ENCODE measurements around the gene ABITRAM. TPM values are rescaled to one million over a fixed set of nuclear protein-coding genes. Genes with fewer than 3 reads are reported as not detected.

Gene ABITRAM
- polyA plus RNA-seq, 4 donors, result 25.3 to 37.7 (median 29.4) TPM

DNA sequence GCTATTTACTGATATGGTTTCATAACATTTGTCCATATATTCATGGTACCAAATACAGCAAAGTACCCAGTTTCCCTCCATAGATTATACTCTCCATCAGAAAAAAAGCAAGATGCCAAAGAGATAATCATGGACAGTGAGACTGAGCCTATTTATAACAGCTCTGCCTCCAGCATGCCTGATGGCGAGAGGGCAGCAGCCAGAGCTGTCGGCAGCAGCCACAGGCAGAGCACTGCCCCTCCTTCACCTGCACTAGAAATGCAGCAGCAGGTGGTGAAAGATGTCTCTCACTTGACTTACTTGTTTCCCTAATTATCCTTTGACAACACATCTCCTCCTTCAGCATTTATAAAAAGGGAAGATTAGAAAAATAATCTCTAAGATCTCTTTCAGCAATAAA lies 46.7 kb downstream of the ABITRAM start:
- no peak for DNase-seq (ENCODE audit: low read depth in 4 of 4, low spot score in 3 of 4)

DNA sequence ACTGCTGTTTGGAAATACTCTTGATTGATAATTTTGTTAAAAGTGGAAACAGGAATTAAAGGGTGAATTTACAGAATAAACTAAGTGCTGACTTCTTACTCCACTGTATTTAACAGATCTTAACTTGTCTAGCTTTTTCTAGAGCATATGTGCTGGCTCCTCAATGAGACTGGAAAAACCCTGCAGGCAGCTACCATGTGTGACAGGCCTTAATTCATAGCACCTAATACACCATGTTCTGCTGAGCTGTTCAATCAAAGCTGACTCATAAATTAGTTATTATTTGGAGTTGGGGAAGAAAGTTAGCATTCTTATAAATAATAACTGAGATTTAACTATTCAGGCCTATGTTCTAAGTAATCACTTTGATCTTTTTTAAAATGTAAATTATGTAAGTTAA lies 49.7 kb downstream of the ABITRAM start:
- no peak for DNase-seq (ENCODE audit: low read depth in 4 of 4, low spot score in 3 of 4)

Other genes starting within 250 kb of the ABITRAM start
- gene ACTL7B, start 78.4 kb upstream of the ABITRAM start, polyA plus RNA-seq (ENCODE audit: insufficient read length in 4 of 4), result not detected
- gene ACTL7A, start 72.1 kb upstream of the ABITRAM start, polyA plus RNA-seq (ENCODE audit: insufficient read length in 4 of 4), result not detected
- gene ELP1, start 276 bp upstream of the ABITRAM start, polyA plus RNA-seq (ENCODE audit: insufficient read length in 4 of 4), result 10 to 100 TPM; 41.1 to 52.1 (median 46.6) TPM
- gene CTNNAL1, start 79.1 kb downstream of the ABITRAM start, polyA plus RNA-seq (ENCODE audit: insufficient read length in 4 of 4), result 10 to 100 TPM; 35.3 to 72.9 (median 65.5) TPM
- gene TMEM245, start 185.5 kb downstream of the ABITRAM start, polyA plus RNA-seq (ENCODE audit: insufficient read length in 4 of 4), result 10 to 100 TPM; 32.7 to 75.0 (median 65.4) TPM
- 10 to 100 TPM in 1 of 4 donors, 1 to 10 TPM in 3; 2.6 to 12.7 (median 4.0) TPM for gene FRRS1L, start 232.8 kb downstream of the ABITRAM start, polyA plus RNA-seq (ENCODE audit: insufficient read length in 4 of 4)

Measured in left renal pelvis (tissue), 4 donors.